ENCODE data around the gene WDR64.

Gene WDR64

GRCh38 chr1:241738284-241739078, 86.4 kb downstream of the WDR64 start:
- H3K9ac ChIP-seq (ENCODE audit: low read depth, low read length) = no peak overlapping the region
- no peaks in the 10 kb centered on the region for H3K36me3 ChIP-seq (ENCODE audit: insufficient read depth, low read length)
- no peak overlapping the region for H2AFZ ChIP-seq (ENCODE audit: low read depth, low read length)
- H3K4me3 ChIP-seq (ENCODE audit: low read depth in 1 of 2, low read length in 2 of 2) = no peak overlapping the region
- no peak for ATAC-seq (ENCODE audit: insufficient read depth, low read depth)
- TF ChIP-seq, protein P1, sequence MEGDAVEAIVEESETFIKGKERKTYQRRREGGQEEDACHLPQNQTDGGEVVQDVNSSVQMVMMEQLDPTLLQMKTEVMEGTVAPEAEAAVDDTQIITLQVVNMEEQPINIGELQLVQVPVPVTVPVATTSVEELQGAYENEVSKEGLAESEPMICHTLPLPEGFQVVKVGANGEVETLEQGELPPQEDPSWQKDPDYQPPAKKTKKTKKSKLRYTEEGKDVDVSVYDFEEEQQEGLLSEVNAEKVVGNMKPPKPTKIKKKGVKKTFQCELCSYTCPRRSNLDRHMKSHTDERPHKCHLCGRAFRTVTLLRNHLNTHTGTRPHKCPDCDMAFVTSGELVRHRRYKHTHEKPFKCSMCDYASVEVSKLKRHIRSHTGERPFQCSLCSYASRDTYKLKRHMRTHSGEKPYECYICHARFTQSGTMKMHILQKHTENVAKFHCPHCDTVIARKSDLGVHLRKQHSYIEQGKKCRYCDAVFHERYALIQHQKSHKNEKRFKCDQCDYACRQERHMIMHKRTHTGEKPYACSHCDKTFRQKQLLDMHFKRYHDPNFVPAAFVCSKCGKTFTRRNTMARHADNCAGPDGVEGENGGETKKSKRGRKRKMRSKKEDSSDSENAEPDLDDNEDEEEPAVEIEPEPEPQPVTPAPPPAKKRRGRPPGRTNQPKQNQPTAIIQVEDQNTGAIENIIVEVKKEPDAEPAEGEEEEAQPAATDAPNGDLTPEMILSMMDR (IDR thresholded peaks at IDR 0.05; ENCODE audit: borderline replicate concordance, extremely low read depth, low read length, poor library complexity, severe bottlenecking) = no peak
- no peak for TF ChIP-seq EZH2 (IDR thresholded peaks at IDR 0.05; ENCODE audit: borderline replicate concordance, low read depth, low read length, severe bottlenecking)
- no peaks in the 10 kb centered on the region for H3K79me2 ChIP-seq (ENCODE audit: insufficient read depth, low read length)
- H4K20me1 ChIP-seq (ENCODE audit: insufficient read depth, low read length) = no peaks in the 10 kb centered on the region
- H3K9me3 ChIP-seq (ENCODE audit: insufficient read depth, low read length, severe bottlenecking) = no peaks in the 10 kb centered on the region
- no peak overlapping the region for H3K4me2 ChIP-seq (ENCODE audit: insufficient read depth, low read length)
- H3K27me3 ChIP-seq (ENCODE audit: insufficient read depth, low read length, poor library complexity) = peaks cover 5% of the 10 kb centered on the region
- H3K27ac ChIP-seq (ENCODE audit: low read length) = no peak overlapping the region
- DNase-seq = no peak
- no peaks in the 10 kb centered on the region for H3K4me1 ChIP-seq (ENCODE audit: insufficient read depth, low read length)

- Histone ChIP-seq H3K4me3 (ENCODE audit: low read depth in 1 of 2, low read length in 2 of 2) (no peak overlapping the region), H3K4me2 (ENCODE audit: insufficient read depth, low read length) (no peak overlapping the region), H3K4me1 (ENCODE audit: insufficient read depth, low read length) (no peaks in the 10 kb centered on the region), H3K9me3 (ENCODE audit: insufficient read depth, low read length, severe bottlenecking) (no peaks in the 10 kb centered on the region), H3K27me3 (ENCODE audit: insufficient read depth, low read length, poor library complexity) (peaks cover 5% of the 10 kb centered on the region), H2AFZ (ENCODE audit: low read depth, low read length) (no peak overlapping the region), H4K20me1 (ENCODE audit: insufficient read depth, low read length) (no peaks in the 10 kb centered on the region), H3K79me2 (ENCODE audit: insufficient read depth, low read length) (no peaks in the 10 kb centered on the region), H3K9ac (ENCODE audit: low read depth, low read length) (no peak overlapping the region), H3K27ac (ENCODE audit: low read length) (no peak overlapping the region), H3K36me3 (ENCODE audit: insufficient read depth, low read length) (no peaks in the 10 kb centered on the region)
- no peak for DNase-seq
- TF ChIP-seq, protein P1 (IDR thresholded peaks at IDR 0.05; ENCODE audit: borderline replicate concordance, extremely low read depth, low read length, poor library complexity, severe bottlenecking) = no peak
- TF ChIP-seq EZH2 (IDR thresholded peaks at IDR 0.05; ENCODE audit: borderline replicate concordance, low read depth, low read length, severe bottlenecking) = no peak
- no peak for ATAC-seq (ENCODE audit: insufficient read depth, low read depth)
These were observed 90.0 kb downstream of the WDR64 start for GRCh38 chr1:241742084-241742483.

GRCh38 chr1:241744591-241744990, 92.5 kb downstream of the WDR64 start:
- H3K4me1 ChIP-seq (ENCODE audit: insufficient read depth, low read length) = no peaks in the 10 kb centered on the region
- H3K9ac ChIP-seq (ENCODE audit: low read depth, low read length) = no peak overlapping the region
- H3K4me3 ChIP-seq (ENCODE audit: low read depth in 1 of 2, low read length in 2 of 2) = no peak overlapping the region
- no peaks in the 10 kb centered on the region for H3K36me3 ChIP-seq (ENCODE audit: insufficient read depth, low read length)
- H3K9me3 ChIP-seq (ENCODE audit: insufficient read depth, low read length, severe bottlenecking) = no peaks in the 10 kb centered on the region
- no peak for TF ChIP-seq EZH2 (IDR thresholded peaks at IDR 0.05; ENCODE audit: borderline replicate concordance, low read depth, low read length, severe bottlenecking)
- TF ChIP-seq, protein P1 (IDR thresholded peaks at IDR 0.05; ENCODE audit: borderline replicate concordance, extremely low read depth, low read length, poor library complexity, severe bottlenecking) = no peak
- no peaks in the 10 kb centered on the region for H4K20me1 ChIP-seq (ENCODE audit: insufficient read depth, low read length)
- H3K27me3 ChIP-seq (ENCODE audit: insufficient read depth, low read length, poor library complexity) = no peaks in the 10 kb centered on the region
- ATAC-seq (ENCODE audit: insufficient read depth, low read depth) (no peak), DNase-seq (no peak)
- no peak overlapping the region for H2AFZ ChIP-seq (ENCODE audit: low read depth, low read length)
- no peak overlapping the region for H3K27ac ChIP-seq (ENCODE audit: low read length)
- H3K79me2 ChIP-seq (ENCODE audit: insufficient read depth, low read length) = no peaks in the 10 kb centered on the region
- H3K4me2 ChIP-seq (ENCODE audit: insufficient read depth, low read length) = no peak overlapping the region
